HFFc6 (cell line): ENCODE measurements around the gene KIF2A. TPM values are rescaled to one million over a fixed set of nuclear protein-coding genes. Genes with fewer than 3 reads are reported as not detected.

Source experiments
- DNase-seq: peaks from one replicate; pipeline ENCODE4 v3.0.0-alpha.2; 2018
- H3K27ac Mint-ChIP-seq: 2 replicates; pipeline ENCODE4 v1.8.0; 2020; ENCODE audit warnings: mild to moderate bottlenecking, mixed read lengths
- H3K27me3 Mint-ChIP-seq: 2 replicates; pipeline ENCODE4 v1.8.0; 2021; ENCODE audit warnings: mild to moderate bottlenecking, moderate library complexity, mixed read lengths; ENCODE audit not compliant: insufficient read depth
- H3K36me3 Mint-ChIP-seq: 2 replicates; pipeline ENCODE4 v1.8.0; 2021; ENCODE audit warnings: low read depth, mixed read lengths
- H3K4me1 Mint-ChIP-seq: 2 replicates; pipeline ENCODE4 v1.8.0; 2020; ENCODE audit warnings: low read depth, mixed read lengths
- H3K4me3 Mint-ChIP-seq: 2 replicates; pipeline ENCODE4 v1.8.0; 2020; ENCODE audit warnings: mild to moderate bottlenecking, moderate library complexity, mixed read lengths
- H3K9me3 Mint-ChIP-seq: 2 replicates; pipeline ENCODE4 v1.8.0; 2020; ENCODE audit warnings: mild to moderate bottlenecking, mixed read lengths
- total RNA-seq, 6 experiments: library from RNA; stranded (reverse); fragmentation: NEBNext Ultra II Directional; extraction: Animal tissue kit (Norgen Biotek cat#: 25700); gene quantifications; 2 replicates in 1 of 6; 3 replicates in 5 of 6; pipeline ENCODE4 v1.2.3, GENCODE V29; 2021
- TF ChIP-seq, protein P1 (sequence below): fragments of 200-600 bp; sonication (generic); IDR thresholded peaks from 2 replicates; pipeline ENCODE4 v1.5.0; 2021; ENCODE audit warnings: antibody characterized with exemption, mild to moderate bottlenecking

The KIF2A gene
- total RNA-seq, 6 experiments from 2014 or later = 39.9 to 54.0 (median 49.3) TPM

GRCh38 chr5:62305358-62305714 lies 670 bp upstream of the KIF2A start:
- TF ChIP-seq, protein P1, sequence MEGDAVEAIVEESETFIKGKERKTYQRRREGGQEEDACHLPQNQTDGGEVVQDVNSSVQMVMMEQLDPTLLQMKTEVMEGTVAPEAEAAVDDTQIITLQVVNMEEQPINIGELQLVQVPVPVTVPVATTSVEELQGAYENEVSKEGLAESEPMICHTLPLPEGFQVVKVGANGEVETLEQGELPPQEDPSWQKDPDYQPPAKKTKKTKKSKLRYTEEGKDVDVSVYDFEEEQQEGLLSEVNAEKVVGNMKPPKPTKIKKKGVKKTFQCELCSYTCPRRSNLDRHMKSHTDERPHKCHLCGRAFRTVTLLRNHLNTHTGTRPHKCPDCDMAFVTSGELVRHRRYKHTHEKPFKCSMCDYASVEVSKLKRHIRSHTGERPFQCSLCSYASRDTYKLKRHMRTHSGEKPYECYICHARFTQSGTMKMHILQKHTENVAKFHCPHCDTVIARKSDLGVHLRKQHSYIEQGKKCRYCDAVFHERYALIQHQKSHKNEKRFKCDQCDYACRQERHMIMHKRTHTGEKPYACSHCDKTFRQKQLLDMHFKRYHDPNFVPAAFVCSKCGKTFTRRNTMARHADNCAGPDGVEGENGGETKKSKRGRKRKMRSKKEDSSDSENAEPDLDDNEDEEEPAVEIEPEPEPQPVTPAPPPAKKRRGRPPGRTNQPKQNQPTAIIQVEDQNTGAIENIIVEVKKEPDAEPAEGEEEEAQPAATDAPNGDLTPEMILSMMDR = no peak
- Mint-ChIP-seq H3K36me3 (peaks cover 11% of the 10 kb centered on the region), H3K4me3 (peak overlapping the region; percentile 82), H3K9me3 (no peaks in the 10 kb centered on the region), H3K27ac (peak overlapping the region; percentile 79), H3K4me1 (peaks cover 36% of the 10 kb centered on the region), H3K27me3 (peaks cover 2% of the 10 kb centered on the region)
- DNase-seq = no peak

GRCh38 chr5:62306323-62306895 lies 403 bp downstream of the KIF2A start:
- Mint-ChIP-seq H3K36me3 (peaks cover 16% of the 10 kb centered on the region), H3K27me3 (peaks cover 2% of the 10 kb centered on the region), H3K4me3 (peak overlapping the region; percentile 95), H3K9me3 (no peaks in the 10 kb centered on the region), H3K27ac (peak overlapping the region; percentile 90), H3K4me1 (peaks cover 46% of the 10 kb centered on the region)
- TF ChIP-seq, protein P1 = no peak
- peak; percentile 1 for DNase-seq

GRCh38 chr5:62306896-62307689 lies 1.1 kb downstream of the KIF2A start:
- Mint-ChIP-seq H3K9me3 (no peaks in the 10 kb centered on the region), H3K4me1 (peaks cover 53% of the 10 kb centered on the region), H3K4me3 (peak overlapping the region; percentile 95), H3K27me3 (peaks cover 2% of the 10 kb centered on the region), H3K27ac (peak overlapping the region; percentile 90), H3K36me3 (peaks cover 16% of the 10 kb centered on the region)
- TF ChIP-seq, protein P1 = no peak
- peak; percentile 35 for DNase-seq

GRCh38 chr5:62308439-62308838 lies 2.4 kb downstream of the KIF2A start:
- no peaks in the 10 kb centered on the region for H3K9me3 Mint-ChIP-seq
- peaks cover 16% of the 10 kb centered on the region for H3K36me3 Mint-ChIP-seq
- H3K27ac Mint-ChIP-seq = peak overlapping the region; percentile 90; the same call in 1 of the 2 replicates
- no peak for DNase-seq
- TF ChIP-seq, protein P1 = no peak
- H3K27me3 Mint-ChIP-seq = no peaks in the 10 kb centered on the region
- H3K4me3 Mint-ChIP-seq = peak overlapping the region; percentile 95; the same call in 1 of the 2 replicates
- peaks cover 65% of the 10 kb centered on the region for H3K4me1 Mint-ChIP-seq

GRCh38 chr5:62309107-62309506 lies 3.1 kb downstream of the KIF2A start:
- DNase-seq = no peak
- no peak overlapping the region for H3K4me3 Mint-ChIP-seq
- TF ChIP-seq, protein P1 = no peak
- H3K27me3 Mint-ChIP-seq = no peaks in the 10 kb centered on the region
- H3K36me3 Mint-ChIP-seq = peaks cover 16% of the 10 kb centered on the region
- peak overlapping the region; percentile 1; the same call in 1 of the 2 replicates for H3K27ac Mint-ChIP-seq
- no peaks in the 10 kb centered on the region for H3K9me3 Mint-ChIP-seq
- peaks cover 65% of the 10 kb centered on the region for H3K4me1 Mint-ChIP-seq
